H54 (cell line): ENCODE measurements around the gene RNF187.
A peak's percentile ranks its signal among the peaks of the same experiment; 100 is the strongest.
"Not testable (repeated sequence)": the region's sequence is repeated elsewhere in the genome, so short reads cannot be mapped to it uniquely, and the experiment has no call there.

Experiments used
- DNase-seq: peaks from one replicate; pipeline ENCODE4 v3.0.0; 2011; ENCODE audit warnings: low spot score, mixed read lengths; ENCODE audit not compliant: insufficient read length
- FAIRE-seq: peaks from 3 replicates; lab custom pipeline; 2011; peaks lifted over from hg19 to GRCh38; lab: Jason Lieb, UNC
- POLR2A ChIP-seq: IDR thresholded peaks from 2 replicates; pipeline ENCODE4 v1.6.1; 2011; ENCODE audit warnings: low read depth, mild to moderate bottlenecking, low read length

The RNF187 gene

GRCh38 chr1:228500901-228501871, 14.0 kb downstream of the RNF187 start:
- DNase-seq (peak; percentile 72), FAIRE-seq (peak; percentile 30)
- no peak for TF ChIP-seq POLR2A

DNA sequence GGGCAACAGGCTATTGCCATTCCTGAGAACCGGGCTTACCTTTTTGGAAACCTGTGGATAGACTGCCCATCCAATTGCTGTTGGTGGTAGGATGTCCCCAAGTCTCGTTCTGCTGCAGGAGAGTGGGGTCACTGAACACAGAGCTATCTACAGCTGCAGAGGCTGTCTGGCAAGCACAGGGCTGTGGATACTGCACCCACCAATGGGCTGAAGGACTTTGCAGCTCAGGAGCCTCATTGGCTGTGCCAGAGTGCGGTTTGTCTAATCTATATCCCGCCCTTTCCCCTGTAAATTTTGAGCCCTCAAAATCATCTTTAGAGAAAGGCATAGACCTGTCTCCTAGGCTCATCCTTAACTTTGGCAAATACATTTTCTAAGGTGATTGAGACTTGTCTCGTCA, 15.3 kb downstream of the RNF187 start:
- FAIRE-seq (no peak), DNase-seq (no peak)
- no peak for TF ChIP-seq POLR2A

- not testable (repeated sequence) for DNase-seq, FAIRE-seq
Measured at GRCh38 chr1:228505944-228506343, 18.8 kb downstream of the RNF187 start.

DNA sequence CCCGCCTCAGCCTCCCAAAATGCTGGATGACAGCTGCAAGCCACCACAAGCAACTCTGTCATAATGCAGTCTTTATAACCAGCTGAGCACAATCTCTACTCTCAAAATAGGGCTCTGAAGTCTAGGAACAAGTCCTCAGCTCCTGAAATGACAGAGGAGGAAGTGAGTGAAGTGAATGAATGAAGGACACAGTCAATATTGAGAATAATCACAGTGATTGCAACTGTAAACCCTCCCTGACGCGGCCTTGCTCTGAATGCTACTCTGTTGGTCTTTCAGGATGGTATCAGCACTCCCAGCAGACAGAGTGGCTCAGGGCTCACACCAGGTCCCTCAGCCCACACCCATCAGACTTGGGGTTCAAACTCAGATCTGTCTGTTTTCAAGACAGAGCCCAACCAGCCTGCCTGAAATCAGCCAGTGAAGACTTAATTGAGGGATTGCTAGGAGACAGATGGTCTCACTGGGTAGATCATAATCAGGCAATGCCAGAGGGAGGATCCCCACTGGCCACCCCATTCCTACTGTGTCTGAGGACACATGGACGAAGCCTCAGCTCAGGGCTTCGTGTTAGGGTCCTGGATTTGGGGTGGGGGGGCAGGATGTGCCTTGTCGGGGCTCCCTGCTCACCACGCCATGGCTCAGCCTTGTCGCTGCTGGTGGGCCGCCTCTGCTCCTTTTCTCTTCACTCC, 20.9 kb downstream of the RNF187 start:
- FAIRE-seq (no peak), DNase-seq (no peak)
- no peak for TF ChIP-seq POLR2A

DNA sequence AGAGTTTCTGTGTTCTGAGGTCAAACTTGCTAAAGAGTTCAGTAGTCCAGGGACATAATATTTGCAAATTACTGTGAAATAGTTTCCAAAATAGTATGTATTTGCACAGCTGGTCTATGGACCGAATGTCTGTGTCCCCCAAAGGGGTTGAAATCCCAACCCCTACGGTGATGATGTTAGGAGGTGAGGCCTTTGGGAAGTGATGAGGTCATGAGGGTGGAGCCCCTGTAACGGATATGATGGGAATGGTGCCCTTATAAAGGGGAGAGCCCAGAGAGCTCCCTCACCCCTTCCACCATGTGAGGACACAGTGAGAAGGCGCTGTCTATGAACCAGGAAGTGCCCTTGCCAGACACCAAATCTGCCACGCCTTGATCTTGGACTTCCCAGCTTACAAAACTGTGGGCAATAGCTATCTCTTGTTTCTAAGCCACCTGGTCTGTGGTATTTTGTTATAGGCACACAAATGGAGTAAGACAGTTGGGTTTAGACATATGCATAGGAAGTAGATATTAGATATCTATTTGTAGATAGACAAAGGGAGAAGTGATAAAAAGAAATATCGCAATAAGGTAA, 21.7 kb downstream of the RNF187 start:
- FAIRE-seq (no peak), DNase-seq (no peak)
- no peak for TF ChIP-seq POLR2A

- DNase-seq, result no peak
- TF ChIP-seq POLR2A, result no peak
- FAIRE-seq, result no peak
Measured at GRCh38 chr1:228510101-228510802, 23.1 kb downstream of the RNF187 start.

- TF ChIP-seq POLR2A, result no peak
- FAIRE-seq, result no peak
- DNase-seq, result no peak
Measured at GRCh38 chr1:228510803-228511413, 23.7 kb downstream of the RNF187 start.

DNA sequence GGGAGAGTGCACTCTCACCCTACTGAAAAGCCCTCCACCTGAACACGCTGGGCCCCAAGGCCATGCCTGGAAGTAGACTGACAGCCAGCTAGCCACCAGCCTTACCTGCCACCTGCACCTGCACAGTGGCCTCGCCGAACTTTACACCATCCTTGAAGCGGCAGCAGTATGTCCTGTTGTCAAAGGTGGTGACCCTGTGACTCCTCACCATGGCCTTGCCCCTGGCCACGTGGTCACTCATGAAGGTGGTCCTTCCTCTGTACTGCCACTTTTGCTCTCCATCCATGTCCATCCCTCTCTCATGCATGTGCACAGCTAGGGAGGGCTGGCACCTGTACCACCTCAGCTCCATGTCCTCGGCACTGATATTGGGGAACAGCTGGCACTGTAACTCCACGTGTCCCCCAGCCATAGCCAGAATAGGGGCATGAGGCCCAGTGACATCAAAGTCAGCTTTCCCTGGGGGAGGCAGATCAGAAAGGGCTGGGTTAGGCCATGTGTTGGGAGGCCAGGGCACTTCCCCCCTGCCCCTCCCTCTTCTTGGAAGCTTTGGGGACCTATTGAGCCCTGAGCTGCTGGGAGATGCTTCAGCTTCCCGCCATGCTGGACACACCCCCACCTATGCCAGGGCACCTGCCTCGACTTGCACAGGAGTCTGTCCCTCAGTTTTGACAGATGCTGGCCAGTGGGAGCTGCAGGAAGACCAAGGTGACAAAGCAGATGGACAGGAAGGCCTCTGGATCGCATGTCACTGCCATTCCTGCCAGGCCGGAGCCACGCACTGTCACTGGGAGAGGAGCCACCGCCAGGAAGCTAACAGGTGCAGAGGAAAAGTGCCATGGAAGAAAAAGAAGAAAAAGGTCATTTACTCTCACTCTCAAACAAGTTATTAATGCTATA, 24.6 kb downstream of the RNF187 start:
- FAIRE-seq (no peak), DNase-seq (no peak)
- no peak for TF ChIP-seq POLR2A

- FAIRE-seq, result no peak
- TF ChIP-seq POLR2A, result no peak
Measured at GRCh38 chr1:228512781-228513198, 25.6 kb downstream of the RNF187 start.

DNA sequence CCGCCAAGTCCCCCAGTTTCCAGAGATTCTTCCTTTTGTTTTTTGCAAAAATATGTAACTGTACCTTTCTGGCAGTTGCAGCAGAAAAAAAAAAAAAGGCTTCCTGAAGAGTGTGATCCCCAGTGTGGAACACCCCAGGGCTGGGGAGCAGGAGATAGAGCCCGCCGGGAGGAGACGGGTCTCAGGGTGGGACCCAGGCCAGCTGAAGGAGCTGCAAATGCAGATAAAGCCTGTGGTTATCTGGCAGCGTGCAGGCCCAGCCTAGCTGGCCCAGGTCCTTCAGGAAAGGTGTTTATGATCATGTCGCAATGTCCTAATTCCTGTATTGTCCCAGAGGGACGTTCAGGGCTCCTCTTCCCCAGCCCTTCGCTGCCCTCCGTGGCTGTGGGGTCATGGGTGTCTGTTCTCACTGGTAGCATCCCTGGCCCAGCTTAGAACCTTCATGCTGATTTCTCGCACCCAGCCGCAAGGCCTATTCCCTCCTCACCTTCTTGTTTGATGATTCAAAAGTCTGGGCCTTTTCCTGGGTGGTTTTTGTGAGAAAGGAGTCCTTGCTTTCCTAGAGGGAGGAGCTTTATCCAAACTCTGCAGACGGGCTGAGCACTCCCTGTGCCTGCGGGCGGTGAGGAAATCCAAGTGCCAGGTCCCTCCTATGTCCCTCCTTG, 26.2 kb downstream of the RNF187 start:
- FAIRE-seq, result no peak
- DNase-seq, result no peak
- TF ChIP-seq POLR2A, result no peak

More at GRCh38 chr1:228512781-228513198, 25.6 kb downstream of the RNF187 start:
- no peak for DNase-seq

- FAIRE-seq (no peak), DNase-seq (no peak)
- no peak for TF ChIP-seq POLR2A
Measured at GRCh38 chr1:228514421-228514820, 27.2 kb downstream of the RNF187 start.
